Ishikawa (cell line): ENCODE data around the gene EVC2.

ENCODE experiments used
- CEBPB ChIP-seq: IDR thresholded peaks from 2 replicates; pipeline ENCODE4 v1.6.1; 2012
- CREB1 ChIP-seq: IDR thresholded peaks from 2 replicates; pipeline ENCODE4 v1.6.1; 2012; ENCODE audit warnings: low read depth
- EGR1 ChIP-seq: IDR thresholded peaks from 2 replicates; pipeline ENCODE4 v1.6.1; 2012
- EP300 ChIP-seq: IDR thresholded peaks from 2 replicates; pipeline ENCODE4 v1.6.1; 2012; ENCODE audit warnings: borderline replicate concordance
- NFIC ChIP-seq: IDR thresholded peaks from 2 replicates; pipeline ENCODE4 v1.6.1; 2012
- RAD21 ChIP-seq: IDR thresholded peaks from 2 replicates; pipeline ENCODE4 v1.6.1; 2012; ENCODE audit warnings: low read depth
- TAF1 ChIP-seq: IDR thresholded peaks from 2 replicates; pipeline ENCODE4 v1.6.1; 2012; ENCODE audit warnings: low read depth, mild to moderate bottlenecking
- YY1 ChIP-seq: IDR thresholded peaks from 2 replicates; pipeline ENCODE4 v1.6.1; 2012; ENCODE audit warnings: low read depth
- TF ChIP-seq, protein P1 (sequence below): IDR thresholded peaks from 2 replicates; pipeline ENCODE4 v1.6.1; 2012; ENCODE audit warnings: low read depth, mild to moderate bottlenecking
- TF ChIP-seq, protein P2 (sequence below): IDR thresholded peaks from 2 replicates; pipeline ENCODE4 v1.6.1; 2012

DNA sequence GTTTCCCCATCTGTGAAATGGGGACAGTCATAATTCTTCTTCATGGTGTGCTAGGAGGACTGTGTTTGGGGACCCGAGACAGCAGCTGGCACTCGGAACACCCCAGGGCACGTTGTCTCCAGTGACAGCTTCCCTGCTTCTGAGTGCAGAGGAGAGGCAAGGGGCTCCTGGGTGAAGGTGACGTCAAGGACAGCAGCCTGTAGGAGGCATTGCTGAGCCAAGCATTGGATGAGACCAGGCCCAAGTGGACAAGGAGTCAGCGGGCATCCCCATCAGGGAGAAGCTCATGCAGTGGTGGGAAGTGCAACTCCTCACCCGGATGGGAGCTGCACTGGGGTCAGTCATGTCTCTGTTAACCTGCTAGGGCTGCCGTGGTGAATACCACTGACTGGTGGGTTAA, 48.7 kb upstream of the EVC2 start:
- TF ChIP-seq, protein P1, sequence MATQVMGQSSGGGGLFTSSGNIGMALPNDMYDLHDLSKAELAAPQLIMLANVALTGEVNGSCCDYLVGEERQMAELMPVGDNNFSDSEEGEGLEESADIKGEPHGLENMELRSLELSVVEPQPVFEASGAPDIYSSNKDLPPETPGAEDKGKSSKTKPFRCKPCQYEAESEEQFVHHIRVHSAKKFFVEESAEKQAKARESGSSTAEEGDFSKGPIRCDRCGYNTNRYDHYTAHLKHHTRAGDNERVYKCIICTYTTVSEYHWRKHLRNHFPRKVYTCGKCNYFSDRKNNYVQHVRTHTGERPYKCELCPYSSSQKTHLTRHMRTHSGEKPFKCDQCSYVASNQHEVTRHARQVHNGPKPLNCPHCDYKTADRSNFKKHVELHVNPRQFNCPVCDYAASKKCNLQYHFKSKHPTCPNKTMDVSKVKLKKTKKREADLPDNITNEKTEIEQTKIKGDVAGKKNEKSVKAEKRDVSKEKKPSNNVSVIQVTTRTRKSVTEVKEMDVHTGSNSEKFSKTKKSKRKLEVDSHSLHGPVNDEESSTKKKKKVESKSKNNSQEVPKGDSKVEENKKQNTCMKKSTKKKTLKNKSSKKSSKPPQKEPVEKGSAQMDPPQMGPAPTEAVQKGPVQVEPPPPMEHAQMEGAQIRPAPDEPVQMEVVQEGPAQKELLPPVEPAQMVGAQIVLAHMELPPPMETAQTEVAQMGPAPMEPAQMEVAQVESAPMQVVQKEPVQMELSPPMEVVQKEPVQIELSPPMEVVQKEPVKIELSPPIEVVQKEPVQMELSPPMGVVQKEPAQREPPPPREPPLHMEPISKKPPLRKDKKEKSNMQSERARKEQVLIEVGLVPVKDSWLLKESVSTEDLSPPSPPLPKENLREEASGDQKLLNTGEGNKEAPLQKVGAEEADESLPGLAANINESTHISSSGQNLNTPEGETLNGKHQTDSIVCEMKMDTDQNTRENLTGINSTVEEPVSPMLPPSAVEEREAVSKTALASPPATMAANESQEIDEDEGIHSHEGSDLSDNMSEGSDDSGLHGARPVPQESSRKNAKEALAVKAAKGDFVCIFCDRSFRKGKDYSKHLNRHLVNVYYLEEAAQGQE = no peak
- no peak for TF ChIP-seq NFIC
- TF ChIP-seq CREB1 = no peak
- TF ChIP-seq, protein P2, sequence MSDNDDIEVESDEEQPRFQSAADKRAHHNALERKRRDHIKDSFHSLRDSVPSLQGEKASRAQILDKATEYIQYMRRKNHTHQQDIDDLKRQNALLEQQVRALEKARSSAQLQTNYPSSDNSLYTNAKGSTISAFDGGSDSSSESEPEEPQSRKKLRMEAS = no peak
- TF ChIP-seq CEBPB = no peak
- no peak for TF ChIP-seq YY1
- no peak for TF ChIP-seq TAF1
- TF ChIP-seq EP300 = no peak
- TF ChIP-seq RAD21 = no peak
- no peak for TF ChIP-seq EGR1
